ENCODE measurements around the gene RERE. TPM values are rescaled to one million over a fixed set of nuclear protein-coding genes. Genes with fewer than 3 reads are reported as not detected.
A peak's percentile ranks its signal among the peaks of the same experiment; 100 is the strongest.

Gene RERE
- total RNA-seq, 1 experiment from 2014 or later, result 161 TPM

- CTCF ChIA-PET, result interaction anchor here (0.5 to 7.6 kb wide), 23 partner anchors 9 to 1405 kb away, joined by 3 to 97 read pairs (median 4); partner anchors contain the start of gene SLC45A1
- DNase-seq (ENCODE audit: low spot score), result no peak
- 0 out of 2 replicates have a peak, but pooled peaks cover 1% of the 10 kb centered on the region for H3K36me3 Mint-ChIP-seq
- peaks cover 24% of the 10 kb centered on the region for H3K4me1 Mint-ChIP-seq
- 0 out of 2 replicates have a peak, but pooled peaks have one; percentile 5 for TF ChIP-seq GABPB1 (CRISPR knock-in tag; IDR thresholded peaks at IDR 0.05)
- TF ChIP-seq IRF1 (CRISPR knock-in tag; IDR thresholded peaks at IDR 0.05), result no peak
- H3K27ac Mint-ChIP-seq, result no peak overlapping the region
- no peaks in the 10 kb centered on the region for H3K9me3 Mint-ChIP-seq
- POLR2A ChIA-PET, result no interaction called here
- H3K27me3 Mint-ChIP-seq (ENCODE audit: low read depth), result no peaks in the 10 kb centered on the region
- no peak for ATAC-seq
- no peak overlapping the region for H3K4me3 Mint-ChIP-seq
Measured at GRCh38 chr1:8348047-8348776, 469.2 kb downstream of the RERE start.

GRCh38 chr1:8347635-8348034 is 469.8 kb downstream of the RERE start:
- CTCF ChIA-PET, result interaction anchor here (0.7 to 7.6 kb wide), 5 partner anchors 19 to 945 kb away, joined by 3 to 97 read pairs (median 6); partner anchors contain the start of gene SLC45A1
- POLR2A ChIA-PET, result no interaction called here
- H3K27ac Mint-ChIP-seq, result no peak overlapping the region

DNA sequence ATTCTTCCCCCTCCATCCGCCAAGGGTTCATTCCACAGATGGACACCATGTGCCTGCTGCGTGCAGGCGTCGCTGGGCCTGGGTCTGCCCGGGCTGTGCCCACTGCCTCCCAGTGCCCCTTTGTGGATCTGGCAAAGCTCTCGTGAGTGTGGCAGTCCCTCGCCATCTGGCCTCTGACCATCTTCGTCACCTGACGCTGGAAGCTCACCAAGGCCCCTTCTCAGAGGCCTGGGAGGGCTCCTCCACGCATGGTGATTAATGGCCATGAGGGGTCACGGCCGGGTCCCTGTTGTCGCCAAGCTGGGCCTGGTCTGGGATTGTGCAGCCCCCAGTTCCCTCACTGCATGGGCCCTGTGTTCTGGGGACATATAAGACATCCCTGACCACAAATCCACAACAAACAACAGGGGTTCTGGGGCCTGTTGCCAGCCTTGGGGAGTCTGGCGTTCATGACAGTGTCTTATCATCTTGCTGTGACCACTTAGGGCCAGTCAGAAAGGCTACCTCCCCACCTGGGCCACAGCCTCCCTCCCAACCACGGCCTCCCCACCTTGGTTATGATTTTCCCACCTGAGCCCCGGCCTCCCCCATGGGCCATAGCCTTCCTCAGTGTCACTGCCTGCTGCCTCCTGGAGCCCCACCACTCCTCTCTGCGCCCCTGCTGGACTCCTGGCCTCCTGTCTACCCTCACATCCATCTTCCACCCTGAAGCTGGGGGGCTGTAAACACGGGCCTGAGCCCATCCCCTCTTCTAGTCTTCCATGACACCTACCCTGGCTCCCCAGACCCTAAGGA is 471.6 kb downstream of the RERE start:
- Mint-ChIP-seq H3K27ac (0 out of 2 replicates have a peak overlapping the region, but pooled peaks have one; percentile 16), H3K36me3 (no peaks in the 10 kb centered on the region), H3K9me3 (no peaks in the 10 kb centered on the region), H3K27me3 (ENCODE audit: low read depth) (no peaks in the 10 kb centered on the region), H3K4me1 (peaks cover 10% of the 10 kb centered on the region), H3K4me3 (no peak overlapping the region)
- POLR2A ChIA-PET, result no interaction called here
- TF ChIP-seq ZBTB21 (CRISPR knock-in tag; IDR thresholded peaks at IDR 0.05; ENCODE audit: borderline replicate concordance), result no peak
- no peak for TF ChIP-seq MAX (CRISPR knock-in tag; IDR thresholded peaks at IDR 0.05)
- TF ChIP-seq, protein P1, sequence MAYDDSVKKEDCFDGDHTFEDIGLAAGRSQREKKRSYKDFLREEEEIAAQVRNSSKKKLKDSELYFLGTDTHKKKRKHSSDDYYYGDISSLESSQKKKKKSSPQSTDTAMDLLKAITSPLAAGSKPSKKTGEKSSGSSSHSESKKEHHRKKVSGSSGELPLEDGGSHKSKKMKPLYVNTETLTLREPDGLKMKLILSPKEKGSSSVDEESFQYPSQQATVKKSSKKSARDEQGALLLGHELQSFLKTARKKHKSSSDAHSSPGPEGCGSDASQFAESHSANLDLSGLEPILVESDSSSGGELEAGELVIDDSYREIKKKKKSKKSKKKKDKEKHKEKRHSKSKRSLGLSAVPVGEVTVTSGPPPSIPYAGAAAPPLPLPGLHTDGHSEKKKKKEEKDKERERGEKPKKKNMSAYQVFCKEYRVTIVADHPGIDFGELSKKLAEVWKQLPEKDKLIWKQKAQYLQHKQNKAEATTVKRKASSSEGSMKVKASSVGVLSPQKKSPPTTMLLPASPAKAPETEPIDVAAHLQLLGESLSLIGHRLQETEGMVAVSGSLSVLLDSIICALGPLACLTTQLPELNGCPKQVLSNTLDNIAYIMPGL (CRISPR knock-in tag; IDR thresholded peaks at IDR 0.05), result no peak
- no peak for TF ChIP-seq ZNF138 (CRISPR knock-in tag; conservative IDR thresholded peaks at IDR 0.05)
- no peak for TF ChIP-seq ZMAT4 (CRISPR knock-in tag; IDR thresholded peaks at IDR 0.05)
- CTCF ChIA-PET, result interaction anchor here (1.0 to 7.6 kb wide), 4 partner anchors 21 to 370 kb away, joined by 4 to 97 read pairs (median 7); partner anchors contain the start of gene SLC45A1
- ATAC-seq (no peak), DNase-seq (ENCODE audit: low spot score) (no peak)

More at GRCh38 chr1:8347635-8348034, 469.8 kb downstream of the RERE start:
- no peak for ATAC-seq
- peaks cover 19% of the 10 kb centered on the region for H3K4me1 Mint-ChIP-seq
- no peaks in the 10 kb centered on the region for H3K27me3 Mint-ChIP-seq (ENCODE audit: low read depth)
- H3K9me3 Mint-ChIP-seq, result no peaks in the 10 kb centered on the region
- TF ChIP-seq CREM (CRISPR knock-in tag; IDR thresholded peaks at IDR 0.05), result no peak
- TF ChIP-seq GABPB1 (CRISPR knock-in tag; IDR thresholded peaks at IDR 0.05), result 0 out of 2 replicates have a peak, but pooled peaks have one; percentile 9
- no peak for DNase-seq (ENCODE audit: low spot score)
- no peak overlapping the region for H3K4me3 Mint-ChIP-seq
- H3K36me3 Mint-ChIP-seq, result no peaks in the 10 kb centered on the region

GRCh38 chr1:8344893-8345507 is 472.4 kb downstream of the RERE start:
- no peak overlapping the region for H3K4me3 Mint-ChIP-seq
- H3K27ac Mint-ChIP-seq, result no peak overlapping the region
- no peaks in the 10 kb centered on the region for H3K9me3 Mint-ChIP-seq
- no peak for DNase-seq (ENCODE audit: low spot score)
- POLR2A ChIA-PET, result no interaction called here
- H3K36me3 Mint-ChIP-seq, result no peaks in the 10 kb centered on the region
- no peak for ATAC-seq
- CTCF ChIA-PET, result interaction anchor here (1.0 kb wide), 1 partner anchor 30 kb away, joined by 4 read pairs; no protein-coding TSS in a partner anchor
- no peaks in the 10 kb centered on the region for H3K27me3 Mint-ChIP-seq (ENCODE audit: low read depth)
- peaks cover 10% of the 10 kb centered on the region for H3K4me1 Mint-ChIP-seq
- TF ChIP-seq KAT7 (CRISPR knock-in tag; IDR thresholded peaks at IDR 0.05; ENCODE audit: borderline replicate concordance), result no peak
- TF ChIP-seq, protein P2, sequence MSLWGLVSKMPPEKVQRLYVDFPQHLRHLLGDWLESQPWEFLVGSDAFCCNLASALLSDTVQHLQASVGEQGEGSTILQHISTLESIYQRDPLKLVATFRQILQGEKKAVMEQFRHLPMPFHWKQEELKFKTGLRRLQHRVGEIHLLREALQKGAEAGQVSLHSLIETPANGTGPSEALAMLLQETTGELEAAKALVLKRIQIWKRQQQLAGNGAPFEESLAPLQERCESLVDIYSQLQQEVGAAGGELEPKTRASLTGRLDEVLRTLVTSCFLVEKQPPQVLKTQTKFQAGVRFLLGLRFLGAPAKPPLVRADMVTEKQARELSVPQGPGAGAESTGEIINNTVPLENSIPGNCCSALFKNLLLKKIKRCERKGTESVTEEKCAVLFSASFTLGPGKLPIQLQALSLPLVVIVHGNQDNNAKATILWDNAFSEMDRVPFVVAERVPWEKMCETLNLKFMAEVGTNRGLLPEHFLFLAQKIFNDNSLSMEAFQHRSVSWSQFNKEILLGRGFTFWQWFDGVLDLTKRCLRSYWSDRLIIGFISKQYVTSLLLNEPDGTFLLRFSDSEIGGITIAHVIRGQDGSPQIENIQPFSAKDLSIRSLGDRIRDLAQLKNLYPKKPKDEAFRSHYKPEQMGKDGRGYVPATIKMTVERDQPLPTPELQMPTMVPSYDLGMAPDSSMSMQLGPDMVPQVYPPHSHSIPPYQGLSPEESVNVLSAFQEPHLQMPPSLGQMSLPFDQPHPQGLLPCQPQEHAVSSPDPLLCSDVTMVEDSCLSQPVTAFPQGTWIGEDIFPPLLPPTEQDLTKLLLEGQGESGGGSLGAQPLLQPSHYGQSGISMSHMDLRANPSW (CRISPR knock-in tag; conservative IDR thresholded peaks at IDR 0.05; ENCODE audit: low read depth), result no peak
- no peak for TF ChIP-seq ZNF671 (CRISPR knock-in tag; IDR thresholded peaks at IDR 0.05)
- no peak for TF ChIP-seq MAX (CRISPR knock-in tag; IDR thresholded peaks at IDR 0.05)
- no peak for TF ChIP-seq ZNF423 (CRISPR knock-in tag; IDR thresholded peaks at IDR 0.05)
- TF ChIP-seq, protein P3, sequence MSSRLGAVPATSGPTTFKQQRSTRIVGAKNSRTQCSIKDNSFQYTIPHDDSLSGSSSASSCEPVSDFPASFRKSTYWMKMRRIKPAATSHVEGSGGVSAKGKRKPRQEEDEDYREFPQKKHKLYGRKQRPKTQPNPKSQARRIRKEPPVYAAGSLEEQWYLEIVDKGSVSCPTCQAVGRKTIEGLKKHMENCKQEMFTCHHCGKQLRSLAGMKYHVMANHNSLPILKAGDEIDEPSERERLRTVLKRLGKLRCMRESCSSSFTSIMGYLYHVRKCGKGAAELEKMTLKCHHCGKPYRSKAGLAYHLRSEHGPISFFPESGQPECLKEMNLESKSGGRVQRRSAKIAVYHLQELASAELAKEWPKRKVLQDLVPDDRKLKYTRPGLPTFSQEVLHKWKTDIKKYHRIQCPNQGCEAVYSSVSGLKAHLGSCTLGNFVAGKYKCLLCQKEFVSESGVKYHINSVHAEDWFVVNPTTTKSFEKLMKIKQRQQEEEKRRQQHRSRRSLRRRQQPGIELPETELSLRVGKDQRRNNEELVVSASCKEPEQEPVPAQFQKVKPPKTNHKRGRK (CRISPR knock-in tag; IDR thresholded peaks at IDR 0.05; ENCODE audit: borderline replicate concordance), result no peak
- TF ChIP-seq, protein P4, sequence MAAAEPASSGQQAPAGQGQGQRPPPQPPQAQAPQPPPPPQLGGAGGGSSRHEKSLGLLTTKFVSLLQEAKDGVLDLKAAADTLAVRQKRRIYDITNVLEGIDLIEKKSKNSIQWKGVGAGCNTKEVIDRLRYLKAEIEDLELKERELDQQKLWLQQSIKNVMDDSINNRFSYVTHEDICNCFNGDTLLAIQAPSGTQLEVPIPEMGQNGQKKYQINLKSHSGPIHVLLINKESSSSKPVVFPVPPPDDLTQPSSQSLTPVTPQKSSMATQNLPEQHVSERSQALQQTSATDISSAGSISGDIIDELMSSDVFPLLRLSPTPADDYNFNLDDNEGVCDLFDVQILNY (CRISPR knock-in tag; IDR thresholded peaks at IDR 0.05), result no peak
- TF ChIP-seq ZNF232 (CRISPR knock-in tag; IDR thresholded peaks at IDR 0.05), result no peak

Measured in WTC11 (cell line).